GM12892 (cell line): ENCODE measurements around the gene PRR23E.

Experiments
- POLR2A ChIP-seq: IDR thresholded peaks from 2 replicates; pipeline ENCODE4 v1.6.1; 2011; ENCODE audit warnings: low read depth, low read length, control low read depth
- POLR2AphosphoS5 ChIP-seq: IDR thresholded peaks from 2 replicates; pipeline ENCODE4 v1.6.1; 2011; ENCODE audit warnings: low read depth, low read length, control low read depth
- TAF1 ChIP-seq: IDR thresholded peaks from 2 replicates; pipeline ENCODE4 v1.6.1; 2011; ENCODE audit warnings: low read depth, mild to moderate bottlenecking, control low read depth, low read length, borderline replicate concordance

GRCh38 chr3:127224118-127224517, 31.2 kb downstream of the PRR23E start:
- TF ChIP-seq TAF1 (no peak), POLR2A (no peak), POLR2AphosphoS5 (no peak)
